HG03469 (cell line): Measurements from ENCODE around the gene ECI2.
"Not testable (repeated sequence)": the region's sequence is repeated elsewhere in the genome, so short reads cannot be mapped to it uniquely, and the experiment has no call there.

Experiments used
- ATAC-seq: cut with Tn5 transposase; IDR thresholded peaks from one replicate; pipeline ENCODE4 v1.9.1; 2021; ENCODE audit warnings: mild to moderate bottlenecking, moderate library complexity, moderate number of reproducible peaks; ENCODE audit not compliant: unreplicated experiment

The ECI2 gene

GRCh38 chr6:4139272-4139671 lies 3.9 kb upstream of the ECI2 start:
- no peak for ATAC-seq

DNA sequence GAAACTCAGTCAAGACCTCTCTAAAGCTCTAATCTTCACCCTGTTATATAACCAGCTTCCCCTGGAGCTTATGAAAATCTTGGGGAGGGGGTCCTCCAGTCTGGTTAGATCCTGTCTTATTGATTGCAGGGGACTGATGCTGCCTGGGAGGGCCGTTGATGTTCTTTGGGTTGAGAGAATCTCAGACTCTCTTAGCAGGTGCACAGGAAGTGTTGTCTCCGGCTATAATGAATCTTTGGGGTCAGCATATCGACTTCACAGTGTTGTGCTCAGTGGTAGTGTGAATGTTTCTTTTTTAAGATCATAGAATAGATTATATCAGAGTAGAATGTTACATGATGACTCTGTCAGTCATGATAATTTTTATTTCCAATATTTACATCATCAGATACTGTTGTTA lies 2.8 kb upstream of the ECI2 start:
- no peak for ATAC-seq

GRCh38 chr6:4136354-4136831 lies 1.0 kb upstream of the ECI2 start:
- ATAC-seq: no peak

DNA sequence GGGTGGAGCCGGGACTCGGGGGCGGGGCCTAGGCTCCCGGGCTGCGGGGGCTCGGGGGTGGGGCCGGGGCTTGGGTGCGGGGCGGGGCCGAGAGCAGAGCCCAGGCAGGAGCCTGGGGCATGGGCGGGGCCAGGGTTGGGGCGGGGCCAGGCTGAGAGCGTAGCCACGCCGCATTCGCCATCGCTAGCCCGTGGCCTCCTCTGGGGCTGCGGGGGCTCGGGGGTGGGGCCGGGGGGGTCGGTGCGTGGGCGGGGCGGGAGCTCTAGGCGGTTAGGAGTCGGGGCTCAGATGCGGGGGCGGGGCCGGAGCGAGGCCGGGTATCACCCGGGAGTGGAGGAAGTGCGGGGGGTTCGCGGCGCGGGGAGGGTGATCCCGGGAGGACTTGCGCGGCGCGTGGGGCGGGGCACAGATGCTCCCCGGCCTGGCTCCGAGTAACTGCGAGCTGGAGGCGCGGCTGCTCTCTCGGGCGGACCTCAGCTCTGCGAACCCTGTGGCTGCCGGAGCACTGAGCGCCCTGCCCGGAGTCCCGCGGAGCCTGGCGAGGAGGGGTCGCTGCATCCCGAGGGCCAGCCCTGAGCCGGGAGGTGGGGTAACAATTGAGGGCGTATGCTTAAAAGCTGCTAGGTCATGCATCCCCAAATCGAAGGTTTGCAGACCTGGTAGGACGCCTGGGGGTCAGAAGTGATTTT lies 434 bp upstream of the ECI2 start:
- ATAC-seq: peak; percentile 41

DNA sequence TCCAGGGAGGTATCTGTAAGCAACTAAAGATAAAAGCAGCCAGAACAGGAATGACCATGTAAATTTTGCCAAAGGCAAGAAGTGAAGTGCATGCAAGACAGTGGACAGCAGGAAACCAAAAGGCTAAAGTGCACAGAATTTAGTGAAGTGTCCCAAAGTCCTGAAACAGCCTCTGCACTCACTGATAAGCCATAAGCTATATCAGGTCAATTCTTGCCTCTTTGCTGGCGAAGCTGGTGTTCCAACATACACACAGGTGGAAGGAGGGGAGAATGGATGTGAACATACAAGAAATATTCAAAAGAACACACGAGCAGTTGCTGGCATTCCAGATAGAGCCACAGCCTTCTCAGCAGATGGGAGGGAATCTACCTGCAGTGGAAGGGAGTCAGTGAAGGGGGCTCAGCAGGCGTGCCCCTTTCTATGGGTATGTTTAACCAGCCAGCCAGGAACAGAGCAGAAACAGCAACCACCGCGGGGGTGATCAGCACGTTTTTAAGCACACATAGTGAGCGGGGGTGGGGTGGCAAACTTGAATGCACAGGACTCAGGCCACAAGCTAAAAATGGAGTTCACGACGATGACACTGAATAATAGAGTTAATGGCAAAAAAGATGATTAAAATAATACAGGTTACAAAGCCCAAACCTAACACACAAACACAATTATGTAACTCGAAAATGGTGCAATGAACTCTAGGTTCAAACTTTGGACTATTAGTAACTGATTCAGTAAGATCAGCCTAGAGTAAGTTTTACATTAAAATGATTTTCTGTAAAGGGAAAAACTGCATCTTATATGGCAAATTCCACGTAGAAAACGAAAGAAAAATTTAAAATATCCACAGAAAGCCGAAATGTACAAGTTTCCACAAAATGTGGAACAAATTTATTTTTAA lies 1.2 kb downstream of the ECI2 start:
- no peak for ATAC-seq

DNA sequence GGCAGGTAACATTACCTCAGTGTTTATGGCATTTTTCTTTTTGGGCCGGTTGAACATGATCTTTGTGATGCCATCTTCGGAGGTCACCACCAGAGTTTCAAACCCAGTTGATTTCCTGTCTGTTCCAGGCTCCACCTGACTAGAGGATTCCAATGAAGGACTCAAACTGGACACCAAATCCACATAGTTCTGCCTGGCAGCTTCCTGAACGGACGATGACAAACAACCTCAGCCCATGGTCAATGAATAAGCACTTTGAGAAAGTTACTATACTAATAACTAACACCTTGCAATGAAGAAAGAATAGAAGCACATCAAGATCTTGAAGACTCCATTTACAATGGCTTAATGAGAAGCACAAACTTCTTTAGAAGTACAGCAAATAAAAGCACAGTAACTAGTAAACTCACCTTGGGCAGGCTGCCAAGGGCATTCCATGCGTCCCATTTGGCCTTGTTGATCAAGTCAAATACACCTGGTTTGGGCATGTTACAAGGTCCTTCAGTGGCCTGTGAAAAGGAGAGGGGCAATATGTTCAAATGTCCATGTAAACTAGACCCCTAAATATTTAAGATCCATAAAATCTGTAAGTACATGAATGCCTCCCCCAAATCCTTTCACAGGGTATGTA lies 4.9 kb downstream of the ECI2 start:
- no peak for ATAC-seq

- ATAC-seq: no peak
Observed at GRCh38 chr6:4129446-4129845, 5.9 kb downstream of the ECI2 start.

- ATAC-seq: no peak
Observed at GRCh38 chr6:4128748-4129147, 6.6 kb downstream of the ECI2 start.

- ATAC-seq: no peak
Observed at GRCh38 chr6:4128072-4128471, 7.3 kb downstream of the ECI2 start.

DNA sequence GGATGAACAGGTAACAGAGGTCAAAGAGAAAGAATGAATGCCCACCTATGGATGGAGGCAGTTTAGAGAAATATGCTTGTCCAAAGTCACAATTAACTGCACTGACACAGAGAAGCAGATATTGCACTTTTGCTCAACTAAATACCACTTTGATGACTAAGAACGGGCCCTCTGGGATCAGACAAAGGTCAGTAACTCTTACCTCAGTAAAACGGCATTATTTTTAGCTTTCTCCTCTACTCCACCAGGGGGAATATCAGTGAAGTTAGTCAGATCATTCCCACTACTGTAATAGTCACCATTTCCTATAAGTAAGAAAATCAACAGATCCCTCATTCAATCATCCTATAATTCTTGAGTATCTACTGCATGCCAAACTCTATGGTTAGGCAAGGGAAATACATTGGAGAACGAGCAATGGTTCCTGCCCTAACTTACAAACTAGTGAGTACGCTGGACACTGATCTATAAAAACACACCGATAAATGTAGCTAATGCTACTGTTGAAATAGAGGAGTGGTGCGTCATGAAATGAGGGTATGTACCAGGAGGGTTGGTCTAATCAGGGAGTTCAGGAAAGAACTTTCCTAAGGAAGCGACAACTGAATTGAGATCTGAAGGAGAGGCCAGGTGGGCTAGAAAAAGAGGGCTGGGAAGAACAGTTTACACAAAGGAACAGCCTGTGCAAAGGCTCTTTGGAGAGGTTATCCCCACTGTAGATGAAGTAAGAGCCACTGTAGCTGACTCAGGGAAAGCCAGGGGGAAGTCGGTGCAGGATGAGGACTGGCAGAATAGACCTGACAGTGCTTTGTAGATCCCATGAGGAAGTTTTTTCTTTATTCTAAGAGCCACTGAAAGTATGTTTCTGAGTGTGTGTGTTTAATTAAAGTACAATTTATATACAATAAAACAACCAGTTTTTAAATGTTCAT lies 9.2 kb downstream of the ECI2 start:
- no peak for ATAC-seq

- no peak for ATAC-seq
Observed at GRCh38 chr6:4125500-4125899, 9.9 kb downstream of the ECI2 start.

DNA sequence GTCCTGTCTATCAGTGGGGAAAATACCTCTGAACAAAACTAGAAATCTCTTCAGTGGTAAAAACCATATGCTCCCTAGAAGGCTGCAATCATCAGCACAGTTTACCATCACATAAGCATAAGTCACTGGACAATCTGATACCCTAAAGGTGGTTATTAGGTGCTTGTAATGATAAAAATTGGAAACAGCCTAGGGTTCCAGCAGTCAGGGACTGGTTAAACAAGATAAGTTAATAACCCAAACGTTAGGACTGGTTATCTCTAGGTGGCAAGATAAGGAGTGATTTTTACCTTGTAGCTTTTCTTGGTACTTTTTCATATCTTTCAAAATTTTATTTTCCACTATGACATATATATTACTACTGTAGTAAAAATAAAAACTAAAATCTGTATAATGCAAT lies 11.0 kb downstream of the ECI2 start:
- no peak for ATAC-seq

GRCh38 chr6:4115741-4116140 lies 19.6 kb downstream of the ECI2 start:
- no peak for ATAC-seq

- ATAC-seq: no peak
Observed at GRCh38 chr6:4114123-4114522, 21.3 kb downstream of the ECI2 start.

DNA sequence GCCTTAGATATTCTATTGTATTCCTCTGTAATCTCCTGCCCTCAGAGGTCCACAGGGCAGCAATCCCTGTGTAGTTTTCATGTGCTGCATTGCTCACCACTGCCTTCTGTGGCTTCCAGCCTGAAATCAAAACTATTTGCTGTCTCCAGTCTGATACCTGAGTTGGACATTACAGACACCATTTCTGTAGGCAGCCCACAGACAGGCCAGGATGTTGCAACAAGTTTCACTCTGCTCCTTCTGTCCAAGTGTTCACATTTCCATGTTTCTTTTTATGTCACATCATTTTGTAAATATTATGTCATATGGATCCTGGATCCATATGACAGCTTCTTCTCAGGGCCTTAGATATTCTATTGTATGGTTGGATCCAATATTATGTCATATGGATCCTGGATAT lies 21.7 kb downstream of the ECI2 start:
- no peak for ATAC-seq

- no peak for ATAC-seq
Observed at GRCh38 chr6:4112366-4112765, 23.0 kb downstream of the ECI2 start.

DNA sequence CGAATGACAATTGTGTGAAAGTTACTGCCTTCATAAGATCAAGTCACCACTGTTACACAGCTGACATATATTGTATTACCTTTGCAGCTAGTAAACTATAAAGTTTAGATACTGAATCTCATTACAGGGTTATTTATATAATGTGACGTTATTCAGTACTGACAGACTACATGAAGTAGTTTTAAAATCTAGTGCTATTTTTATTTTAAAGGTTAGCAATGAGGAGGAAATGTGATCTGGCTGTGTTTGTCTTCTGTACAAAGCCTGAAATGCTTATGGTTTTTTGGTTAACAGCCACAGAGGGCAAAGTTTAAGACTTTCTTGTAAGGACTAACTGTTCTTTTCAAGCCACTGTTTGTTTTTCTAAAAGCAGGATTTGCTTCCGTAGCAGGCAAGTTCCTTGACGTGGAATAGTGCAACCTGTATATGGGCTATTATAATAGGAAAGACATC lies 26.0 kb downstream of the ECI2 start:
- not testable (repeated sequence) for ATAC-seq

- ATAC-seq: no peak
Observed at GRCh38 chr6:4108561-4109093, 26.7 kb downstream of the ECI2 start.

DNA sequence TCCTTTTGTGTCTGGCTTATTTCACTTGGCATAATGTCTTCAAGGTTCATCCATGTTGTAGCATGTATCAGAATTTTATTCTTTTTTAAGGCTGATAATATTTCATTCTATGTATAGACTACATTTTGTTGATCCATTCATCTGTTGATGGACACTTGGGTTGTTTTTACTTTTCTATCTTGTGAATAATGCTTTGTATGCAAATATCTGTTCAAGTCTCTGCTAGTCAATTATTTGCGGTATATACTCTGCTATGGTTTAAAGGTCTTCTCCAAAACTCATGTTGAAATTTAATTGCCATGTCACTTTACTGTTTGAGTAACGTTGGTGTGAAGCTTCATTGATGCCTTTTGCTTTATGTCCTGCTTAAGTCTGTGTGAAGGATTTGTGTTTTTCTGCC lies 27.5 kb downstream of the ECI2 start:
- no peak for ATAC-seq

GRCh38 chr6:4105980-4106536 lies 29.3 kb downstream of the ECI2 start:
- no peak for ATAC-seq
